ENCODE data around the gene IDS.
A peak's percentile ranks its signal among the peaks of the same experiment; 100 is the strongest.
"Not testable (repeated sequence)": the region's sequence is repeated elsewhere in the genome, so short reads cannot be mapped to it uniquely, and the experiment has no call there.

IDS gene
- 5.5 to 22.5 (median 10.6) reads per million in 18 experiments for total RNA-seq

- DNase-seq: peak; percentile 89 to 91
These were observed at the start of gene IDS for GRCh38 chrX:149504915-149505651. TSS of gene IDS (minus strand) at chrX:149505306. CDS start at chrX:149505137, 169 bp downstream.

- not testable (repeated sequence) for DNase-seq
These were observed 46.8 kb upstream of the IDS start for GRCh38 chrX:149551939-149552248.

GRCh38 chrX:149551245-149551938 is 46.3 kb upstream of the IDS start:
- not testable (repeated sequence) for DNase-seq

- DNase-seq: not testable (repeated sequence)
These were observed 45.3 kb upstream of the IDS start for GRCh38 chrX:149550454-149550853.

- DNase-seq: not testable (repeated sequence)
These were observed 44.6 kb upstream of the IDS start, which contains the start of gene HSFX3 for GRCh38 chrX:149549701-149550100. TSS of gene HSFX3 (minus strand) at chrX:149549924. CDS start at chrX:149549852, 72 bp downstream.

- DNase-seq: not testable (repeated sequence)
These were observed 42.7 kb upstream of the IDS start for GRCh38 chrX:149547782-149548181.

GRCh38 chrX:149546962-149547361 is 41.9 kb upstream of the IDS start:
- not testable (repeated sequence) for DNase-seq

GRCh38 chrX:149545545-149546543 is 40.7 kb upstream of the IDS start:
- peak in 1 of 2 donors; percentile 9 for DNase-seq

GRCh38 chrX:149541521-149542047 is 36.5 kb upstream of the IDS start:
- DNase-seq: peak; percentile 3 to 6

- DNase-seq: peak; percentile 96 to 97
These were observed 35.8 kb upstream of the IDS start, which contains the start of gene EOLA1 for GRCh38 chrX:149540621-149541520. TSS of gene EOLA1 (plus strand) at chrX:149541012. CDS start at chrX:149545631, 4,619 bp downstream.

GRCh38 chrX:149540131-149540620 is 35.1 kb upstream of the IDS start:
- peak; percentile 81 to 87 for DNase-seq

- DNase-seq: peak; percentile 79 to 85
These were observed 34.4 kb upstream of the IDS start for GRCh38 chrX:149539283-149540130.

GRCh38 chrX:149537474-149537873 is 32.4 kb upstream of the IDS start:
- DNase-seq: not testable (repeated sequence)

- not testable (repeated sequence) for DNase-seq
These were observed 30.0 kb upstream of the IDS start for GRCh38 chrX:149534926-149535602.

GRCh38 chrX:149533999-149534398 is 28.9 kb upstream of the IDS start:
- not testable (repeated sequence) for DNase-seq

- DNase-seq: not testable (repeated sequence)
These were observed 27.8 kb upstream of the IDS start for GRCh38 chrX:149532868-149533267.

- DNase-seq: peak; percentile 40 to 48
These were observed 26.5 kb upstream of the IDS start for GRCh38 chrX:149531599-149531998.

GRCh38 chrX:149528381-149528780 is 23.3 kb upstream of the IDS start:
- no peak for DNase-seq

GRCh38 chrX:149527705-149528104 is 22.6 kb upstream of the IDS start:
- DNase-seq: peak; percentile 15 to 24
